Vagina (tissue), 2 donors: ENCODE data around the gene MBD5.

Source experiments
- CTCF ChIP-seq, 3 experiments: fragments of 450-650 bp in 2 of 3; fragments of 200-600 bp in 1 of 3; sonication (generic) in 1 of 3; IDR thresholded peaks; one replicate each; pipeline ENCODE4 v1.5.1; 2017 to 2019; ENCODE audit warnings: antibody characterized with exemption in 3 of 3, mild to moderate bottlenecking in 2 of 3, moderate library complexity in 2 of 3
- POLR2A ChIP-seq, 2 donors: fragments of 450-650 bp; IDR thresholded peaks; one replicate each; pipeline ENCODE4 v1.6.1; 2017; ENCODE audit warnings: antibody characterized with exemption in 2 of 2, mild to moderate bottlenecking in 2 of 2, moderate library complexity in 2 of 2

- TF ChIP-seq POLR2A (IDR thresholded peaks at IDR 0.05) (no peak), CTCF (IDR thresholded peaks at IDR 0.05) (no peak)
Measured at GRCh38 chr2:148461876-148462275, 441.0 kb downstream of the MBD5 start.
